ENCODE data around the gene HPSE2. TPM values are rescaled to one million over a fixed set of nuclear protein-coding genes. Genes with fewer than 3 reads are reported as not detected.
A peak's percentile ranks its signal among the peaks of the same experiment; 100 is the strongest.

The HPSE2 gene
- total and polyA plus RNA-seq, 2 of the 8 experiments (the other 6 are each of a cell fraction or from before 2014, with no cell fraction given), result 0.41 to 0.58 TPM

- H3K18ac ChIP-seq (ENCODE audit: extremely low read depth, low read length), result no peak overlapping the region
Measured at GRCh38 chr10:98466861-98467505, 768.7 kb downstream of the HPSE2 start.

More at GRCh38 chr10:98466861-98467505, 768.7 kb downstream of the HPSE2 start:
- Histone ChIP-seq H4K20me1 (replicated peaks in 1 of 2; ENCODE audit: control insufficient read depth in 1 of 2, insufficient read depth in 2 of 2, low read length in 2 of 2) (no peaks in the 10 kb centered on the region), H3K79me1 (ENCODE audit: low read depth, low read length) (no peaks in the 10 kb centered on the region), H3K79me2 (ENCODE audit: control insufficient read depth in 1 of 2, insufficient read depth in 2 of 2, low read length in 2 of 2) (no peaks in the 10 kb centered on the region), H2BK15ac (ENCODE audit: low read length) (no peak overlapping the region), H3K14ac (ENCODE audit: insufficient read length) (no peak overlapping the region), H3K27ac (ENCODE audit: low read depth, low read length) (no peak overlapping the region), H3K27me3 (replicated peaks in 1 of 4; ENCODE audit: control insufficient read depth in 3 of 4, extremely low read depth in 1 of 4, insufficient read depth in 3 of 4, low read length in 3 of 4) (peaks cover 0 to 4% (median 1%) of the 10 kb centered on the region in 4 experiments; a peak in 2 of 7 replicates), H3K56ac (replicated peaks; ENCODE audit: insufficient read length, low read depth, low read length) (no peak overlapping the region), H4K91ac (replicated peaks; ENCODE audit: insufficient read length, low read length) (no peak overlapping the region), H3K4me3 (ENCODE audit: extremely low read depth in 1 of 4, insufficient read depth in 2 of 4, low read depth in 3 of 4, low read length in 4 of 4) (no peak overlapping the region), H3K4ac (replicated peaks; ENCODE audit: insufficient read length, low read depth, low read length) (no peak overlapping the region), H2AFZ (ENCODE audit: low read length) (no peak overlapping the region), H3K9me3 (ENCODE audit: insufficient read depth in 2 of 2, low read depth in 1 of 2, low read length in 1 of 2) (no peaks in the 10 kb centered on the region), H2BK20ac (ENCODE audit: low read length) (0 out of 2 replicates have a peak overlapping the region, but pooled peaks have one; percentile 43), H3K4me1 (replicated peaks in 1 of 4; ENCODE audit: control insufficient read depth in 3 of 4, insufficient read depth in 4 of 4, low read length in 3 of 4) (peaks cover 0 to 13% (median 2%) of the 10 kb centered on the region in 4 experiments; a peak in 4 of 7 replicates), H2BK5ac (ENCODE audit: low read depth, low read length) (no peak overlapping the region), H3K36me3 (ENCODE audit: control insufficient read depth in 2 of 4, insufficient read depth in 4 of 4, low read length in 3 of 4) (no peaks in the 10 kb centered on the region), H3K9ac (replicated peaks in 1 of 4; ENCODE audit: extremely low read depth in 1 of 4, low read depth in 3 of 4, low read length in 3 of 4) (no peak overlapping the region), H2BK12ac (ENCODE audit: low read depth, low read length) (peak overlapping the region; percentile 35; the same call in 1 of the 2 replicates), H3K4me2 (ENCODE audit: insufficient read depth in 1 of 2, low read depth in 2 of 2, low read length in 2 of 2) (no peak overlapping the region), H2BK120ac (replicated peaks; ENCODE audit: low read depth, low read length) (no peak overlapping the region), H3K23me2 (ENCODE audit: low read depth, low read length) (no peaks in the 10 kb centered on the region; the same call in 1 of the 2 replicates), H4K5ac (ENCODE audit: insufficient read length, low read depth, low read length) (no peak overlapping the region), H2AK5ac (ENCODE audit: low read depth, low read length) (no peak overlapping the region), H3K23ac (ENCODE audit: insufficient read length) (no peak overlapping the region), H4K8ac (ENCODE audit: extremely low read depth, insufficient read depth, low read length) (no peak overlapping the region)
- ChIA-PET POLR2A (ENCODE audit: partially characterized antibody) (interaction anchor here (1.2 kb wide), 1 partner anchor 16 kb away, joined by 3 read pairs; no protein-coding TSS in a partner anchor), CTCF (ENCODE audit: partially characterized antibody) (interaction anchor here (0.5 to 3.5 kb wide), 48 partner anchors 8 to 965 kb away, joined by 3 to 24 read pairs (median 4); no protein-coding TSS in a partner anchor)
- no peak for FAIRE-seq
- no peak for TF ChIP-seq NRF1 (IDR thresholded peaks at IDR 0.05; ENCODE audit: low read depth, low read length)
- no peak for TF ChIP-seq FOSL1 (IDR thresholded peaks at IDR 0.05; ENCODE audit: insufficient read depth, low read depth, low read length)
- no peak for TF ChIP-seq CTBP2 (IDR thresholded peaks at IDR 0.05; ENCODE audit: borderline replicate concordance, insufficient read depth, insufficient read length, low read length)
- no peak for TF ChIP-seq ASH2L (IDR thresholded peaks at IDR 0.05; ENCODE audit: low read length)
- no peak for DNase-seq (ENCODE audit: low read depth in 1 of 2, low spot score in 2 of 2)
- 85% methylated on average over 12 of the region's 15 CpGs; no CpG with 5 or more reads in 1 of the 2 experiments for WGBS, 2 experiments (ENCODE audit: extremely low coverage in 1 of 2, insufficient coverage in 1 of 2, insufficient read length in 1 of 2, insufficient replicate concordance in 2 of 2, low coverage in 1 of 2, low lambda C conversion rate in 2 of 2, missing lambda C conversion rate in 1 of 2)

Data from H1 (cell line).